Uterus (tissue), 2 donors: Measurements from ENCODE around the gene TMEM150C.

Source experiments
- CTCF ChIP-seq, 4 experiments: fragments of 200-600 bp in 2 of 4; fragments of 450-650 bp in 2 of 4; sonication (generic) in 2 of 4; IDR thresholded peaks; one replicate each; pipeline ENCODE4 v1.5.1; 2016 to 2019; ENCODE audit warnings: antibody characterized with exemption in 4 of 4, mild to moderate bottlenecking in 2 of 4, moderate library complexity in 1 of 4
- POLR2A ChIP-seq, 2 donors: fragments of 450-650 bp; IDR thresholded peaks; one replicate each; pipeline ENCODE4 v1.6.1; 2016; ENCODE audit warnings: antibody characterized with exemption in 2 of 2, mild to moderate bottlenecking in 1 of 2, moderate library complexity in 1 of 2

DNA sequence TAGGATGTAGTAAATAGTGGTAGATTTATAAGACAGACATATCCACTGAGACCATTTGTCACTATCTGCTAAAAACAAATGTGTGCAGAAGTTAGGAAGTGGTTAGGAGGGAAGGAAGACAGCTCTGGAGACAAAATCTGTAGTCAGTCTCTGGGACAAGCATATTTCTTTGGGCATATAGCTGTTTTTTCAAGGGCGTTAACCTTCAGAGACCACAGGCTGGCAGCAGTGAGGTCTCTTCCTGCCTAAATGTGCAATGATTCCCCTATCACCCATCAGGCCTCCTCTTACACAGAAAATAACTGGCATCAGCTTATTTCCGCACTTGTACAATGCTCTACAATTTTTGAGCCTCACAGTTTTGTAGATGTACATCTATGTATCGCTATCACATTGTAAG, 6.5 kb downstream of the TMEM150C start:
- no peak for TF ChIP-seq CTCF (IDR thresholded peaks at IDR 0.05)
- TF ChIP-seq POLR2A (IDR thresholded peaks at IDR 0.05): no peak
